ENCODE measurements around the gene NACA.
A peak's percentile ranks its signal among the peaks of the same experiment; 100 is the strongest.
"Not testable (repeated sequence)": the region's sequence is repeated elsewhere in the genome, so short reads cannot be mapped to it uniquely, and the experiment has no call there.

The NACA gene

DNA sequence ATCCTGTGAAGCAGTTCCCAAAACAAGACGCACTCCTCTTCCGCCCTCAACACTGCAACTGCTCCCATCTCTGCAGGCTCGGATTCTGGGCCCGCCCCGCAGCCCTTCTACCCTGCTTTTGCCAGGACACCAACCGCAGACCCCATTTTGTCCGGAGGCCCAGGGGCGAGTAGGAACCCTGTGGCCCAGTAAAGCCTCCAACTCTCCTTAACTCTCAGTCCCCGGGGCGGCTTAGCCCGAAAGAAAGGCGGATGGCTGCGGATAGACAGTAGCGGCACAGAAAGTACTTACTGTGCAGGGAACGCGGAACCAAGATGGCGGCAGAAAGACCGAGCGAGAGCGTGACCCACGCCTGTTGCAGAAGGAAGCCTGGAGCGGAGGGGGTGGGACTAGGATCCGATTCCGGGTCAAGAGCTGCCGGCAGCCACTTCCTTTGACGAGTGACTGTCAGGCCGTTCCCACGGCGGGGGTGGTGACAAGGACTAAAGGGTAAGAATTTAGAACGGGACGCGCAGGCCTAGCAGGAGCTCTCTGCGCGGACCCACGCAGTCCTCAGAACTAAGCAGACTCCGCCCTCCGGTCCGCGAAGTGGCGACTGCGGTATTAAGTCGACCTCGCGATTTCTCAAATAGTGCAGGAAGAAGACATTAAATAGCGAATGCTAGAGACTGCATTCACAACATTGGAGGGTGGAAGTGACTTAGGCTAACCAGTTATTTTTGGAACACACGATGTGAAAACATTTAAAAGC, at the start of gene NACA:
Gene NACA, minus strand, starts transcription at position 328 of the 751 bp plus-strand sequence. CDS start 778 bp downstream, outside the sequence.
- DNase-seq, result peak; percentile 99

DNA sequence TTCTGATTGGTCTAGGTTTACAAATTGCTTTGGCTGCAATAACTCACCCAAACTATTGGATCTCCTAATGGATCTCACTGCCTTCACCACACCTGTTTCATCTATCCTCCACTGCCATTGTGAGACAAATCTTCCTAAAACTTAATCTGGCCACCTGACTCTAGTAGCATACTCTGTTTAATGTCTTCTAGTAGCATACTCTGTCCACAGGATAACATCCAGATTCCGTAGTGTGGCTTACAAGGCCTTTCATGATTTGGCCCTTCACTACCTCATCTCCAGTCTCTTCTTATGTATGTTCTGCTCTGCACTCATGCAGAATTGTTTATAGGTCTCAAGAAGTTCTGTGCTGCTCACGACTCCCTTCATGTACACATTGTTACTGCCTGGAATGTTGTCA, 48.0 kb upstream of the NACA start:
- no peak for DNase-seq

DNA sequence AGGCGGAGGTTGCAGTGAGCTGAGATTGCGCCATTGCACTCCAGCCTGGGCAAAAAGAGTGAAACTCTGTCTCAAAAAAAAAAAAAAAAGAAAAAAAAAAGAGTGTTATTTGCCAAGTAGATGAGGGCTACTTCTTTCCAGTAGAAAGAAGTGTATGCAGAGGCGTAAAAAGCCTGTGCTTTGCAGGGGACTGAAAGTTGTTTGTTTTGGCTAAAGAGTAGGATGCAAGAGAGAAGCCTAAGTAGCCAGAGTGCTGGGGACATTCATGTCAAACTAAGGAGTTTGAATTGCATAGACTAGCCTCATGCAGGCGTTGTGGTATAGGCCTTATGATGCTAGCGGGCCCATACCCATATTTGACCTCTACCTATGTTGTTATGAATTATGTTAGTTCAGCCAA, 47.5 kb upstream of the NACA start:
- DNase-seq, result no peak

GRCh38 chr12:56769868-56770267, 44.8 kb upstream of the NACA start:
- DNase-seq, result no peak

DNA sequence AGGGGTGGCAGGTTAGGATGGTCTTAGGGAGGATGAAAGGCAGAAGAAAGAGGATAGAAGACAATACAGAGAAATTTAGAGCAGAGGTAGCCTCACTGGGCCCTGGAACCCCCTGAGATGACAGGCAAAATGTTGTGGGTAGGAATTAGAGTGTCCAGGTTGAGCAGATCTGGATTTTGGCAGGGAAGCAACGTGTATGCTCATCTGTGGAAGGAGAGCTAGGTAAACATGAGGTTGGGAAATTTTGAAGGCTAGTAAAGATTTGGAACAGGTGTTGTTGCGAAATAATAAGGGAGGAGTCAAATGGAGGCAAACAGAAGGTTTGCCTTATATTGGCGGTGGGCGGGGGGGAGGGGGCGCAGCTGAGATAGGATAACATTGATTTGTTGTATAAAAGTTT, 43.3 kb upstream of the NACA start:
- no peak for DNase-seq

- DNase-seq, result no peak
Measured at GRCh38 chr12:56766535-56766934, 41.4 kb upstream of the NACA start.

DNA sequence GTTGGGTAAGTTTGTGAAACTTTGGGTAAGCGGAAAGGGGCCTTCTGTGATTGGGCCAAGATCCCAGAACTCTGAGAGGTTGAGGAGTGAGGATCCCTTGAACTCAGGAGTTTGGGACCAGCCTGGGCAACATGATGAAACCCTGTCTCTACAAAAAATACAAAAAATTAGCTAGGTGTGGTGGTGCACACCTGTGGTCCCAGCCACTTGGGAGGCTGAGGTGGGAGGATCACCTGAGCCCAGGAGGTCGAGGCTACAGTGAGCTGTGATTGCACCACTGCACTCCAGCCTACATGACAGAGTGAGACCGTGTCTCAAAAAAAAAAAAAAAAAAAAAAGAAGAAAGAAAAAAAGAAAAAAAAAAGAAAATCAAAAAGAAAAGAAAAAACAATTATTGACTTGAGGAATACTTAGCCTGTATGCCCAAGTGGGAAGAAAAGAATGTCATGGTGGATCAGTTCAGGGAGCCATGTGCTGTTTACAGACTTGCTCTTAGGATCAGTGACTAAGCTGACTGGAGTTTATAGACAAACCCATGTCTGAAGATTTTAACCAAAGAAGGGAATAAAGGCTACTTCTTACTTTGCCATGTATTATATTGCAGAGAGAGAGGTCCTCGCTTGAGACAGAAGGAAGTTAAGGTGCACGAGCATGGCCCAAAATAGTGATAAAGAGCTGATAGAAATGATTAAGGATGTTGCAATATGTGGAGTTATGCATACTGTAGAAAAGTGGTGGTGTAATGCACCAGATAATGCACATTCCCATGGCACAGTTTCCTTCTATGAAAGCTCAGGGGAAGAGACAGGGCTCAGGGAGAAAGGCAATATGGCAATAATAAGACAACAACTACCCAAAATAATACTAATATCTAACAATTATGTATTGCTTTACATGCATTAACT, 38.9 kb upstream of the NACA start:
- no peak for DNase-seq

DNA sequence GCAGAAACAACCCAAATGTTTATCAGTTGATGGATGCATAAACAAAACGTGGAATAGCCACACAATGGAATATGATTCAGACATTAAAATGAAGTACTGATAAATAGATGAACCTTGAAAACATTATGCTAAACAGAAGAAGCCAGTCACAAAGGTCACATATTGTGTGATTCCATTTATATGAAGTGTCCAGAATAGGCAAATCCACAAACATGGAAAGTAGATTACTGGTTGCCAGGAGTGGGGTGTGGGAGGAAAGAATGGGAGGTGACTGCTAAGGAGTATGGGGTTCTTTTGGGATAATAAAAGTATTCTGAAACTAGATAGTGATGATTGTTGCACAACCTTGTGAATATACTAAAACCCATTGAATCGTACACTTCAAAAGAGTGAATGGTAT, 36.7 kb upstream of the NACA start:
- DNase-seq, result no peak

GRCh38 chr12:56760460-56760859, 35.4 kb upstream of the NACA start:
- no peak for DNase-seq

DNA sequence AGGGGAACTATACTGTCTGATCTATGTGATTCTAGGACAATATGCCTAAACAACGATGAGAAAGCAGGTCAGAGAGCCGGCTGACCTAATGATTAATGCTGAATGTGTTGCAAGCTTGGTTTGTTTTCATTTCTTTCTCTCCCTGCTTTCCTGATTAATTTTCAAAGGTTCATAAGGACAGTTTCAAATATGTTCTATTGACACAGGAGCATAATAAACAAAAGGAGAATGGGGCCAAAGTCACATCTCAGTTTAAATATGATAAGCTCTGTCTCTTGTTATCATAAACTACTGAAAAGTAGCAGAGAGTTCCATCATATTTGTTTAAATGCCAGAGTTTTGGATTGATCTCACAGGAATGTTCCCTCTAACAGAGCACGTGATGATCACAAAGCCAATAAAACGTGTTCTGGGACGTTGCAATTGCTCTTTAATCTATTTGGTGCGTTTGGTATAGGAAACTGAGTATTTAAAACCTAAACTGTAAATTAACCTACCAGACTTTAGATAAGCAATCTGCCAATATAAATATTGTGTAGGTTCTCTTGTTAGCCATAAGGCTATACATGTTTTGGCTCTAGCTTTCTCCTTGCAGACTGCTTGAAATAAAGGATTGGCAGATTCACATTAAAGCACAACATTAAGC, 34.3 kb upstream of the NACA start:
- DNase-seq, result no peak

- DNase-seq, result no peak
Measured at GRCh38 chr12:56758728-56759262, 33.7 kb upstream of the NACA start.

- DNase-seq, result not testable (repeated sequence)
Measured at GRCh38 chr12:56757971-56758370, 32.9 kb upstream of the NACA start.

DNA sequence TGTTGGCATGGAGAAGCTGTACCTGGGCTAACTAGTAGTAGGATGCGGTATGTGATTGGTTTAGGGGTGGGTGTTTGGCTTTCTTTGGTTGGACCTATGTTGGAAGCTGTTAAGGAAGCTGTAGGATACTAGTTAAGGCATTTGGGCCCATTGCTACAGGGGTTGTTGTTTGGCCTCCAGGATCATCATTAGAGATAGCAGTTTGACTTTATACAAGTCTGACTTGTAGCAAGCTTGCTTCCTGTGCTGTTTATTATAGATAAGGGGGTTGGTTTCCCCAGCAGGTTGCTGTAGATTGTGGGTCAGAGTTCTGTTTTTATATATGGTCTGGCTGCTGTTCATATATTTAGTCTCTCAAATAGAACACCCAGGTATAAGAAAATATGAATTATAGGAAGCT, 28.5 kb upstream of the NACA start:
- peak; percentile 76 for DNase-seq

GRCh38 chr12:56751712-56752598, 26.9 kb upstream of the NACA start, which contains the start of gene PRIM1:
PRIM1 (minus strand) TSS chr12:56752323; CDS start chr12:56752298, 25 bp downstream.
- peak; percentile 97 for DNase-seq

- not testable (repeated sequence) for DNase-seq
Measured at GRCh38 chr12:56750596-56750995, 25.5 kb upstream of the NACA start.

- DNase-seq, result peak; percentile 37
Measured at GRCh38 chr12:56749853-56750252, 24.8 kb upstream of the NACA start.

- peak; percentile 76 for DNase-seq
Measured at GRCh38 chr12:56749359-56749758, 24.3 kb upstream of the NACA start.

- no peak for DNase-seq
Measured at GRCh38 chr12:56728139-56728861, 3.2 kb upstream of the NACA start.

- DNase-seq, result not testable (repeated sequence)
Measured at GRCh38 chr12:56726196-56726675, 1.1 kb upstream of the NACA start.

- DNase-seq, result peak; percentile 60
Measured at GRCh38 chr12:56725723-56726102, 614 bp upstream of the NACA start.

DNA sequence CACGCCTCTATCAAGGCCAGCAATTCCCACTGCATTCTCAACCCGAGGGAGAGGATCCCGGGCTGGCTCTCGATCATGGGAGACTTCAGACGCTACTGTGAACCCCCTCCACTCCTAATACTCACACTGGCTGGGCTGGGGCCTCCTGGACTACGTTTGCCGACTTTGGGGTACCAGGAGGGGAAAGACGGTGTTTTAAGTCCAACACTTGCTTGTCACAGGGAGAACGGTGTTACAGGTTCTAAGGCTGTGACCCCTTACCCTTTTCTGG, 463 bp downstream of the NACA start:
- DNase-seq, result peak; percentile 50
